GM23338 (cell line): ENCODE measurements around the gene PHOX2A. TPM values are rescaled to one million over a fixed set of nuclear protein-coding genes. Genes with fewer than 3 reads are reported as not detected.
A peak's percentile ranks its signal among the peaks of the same experiment; 100 is the strongest.

ENCODE experiments used
- ATAC-seq: fragments of 200-7000 bp; cut with Tn5 transposase; 3 replicates; pipeline ENCODE4 v1.9.1; 2020
- DNase-seq: peaks from one replicate; pipeline ENCODE4 v3.0.0-alpha.2; 2015; ENCODE audit warnings: low spot score
- H2AFZ ChIP-seq: fragments of 200-600 bp; sonication (generic); 2 replicates; pipeline ENCODE4 v1.8.0; 2016; ENCODE audit warnings: antibody characterized with exemption, mild to moderate bottlenecking, moderate library complexity
- H3F3A ChIP-seq: fragments of 200-600 bp; sonication (generic); replicated peaks from 2 replicates; pipeline ENCODE4 v1.8.0; 2017; ENCODE audit warnings: antibody characterized with exemption, mixed run types, low read depth
- H3K27ac ChIP-seq: fragments of 200-600 bp; sonication (generic); 2 replicates; pipeline ENCODE4 v1.6.1; 2016; ENCODE audit warnings: low read depth
- H3K27me3 ChIP-seq: fragments of 200-600 bp; sonication (generic); 2 replicates; pipeline ENCODE4 v1.8.0; 2016; ENCODE audit warnings: mild to moderate bottlenecking, mixed run types, moderate library complexity; ENCODE audit not compliant: insufficient read depth
- H3K36me3 ChIP-seq: fragments of 200-600 bp; sonication (generic); 2 replicates; pipeline ENCODE4 v1.8.0; 2016; ENCODE audit warnings: mild to moderate bottlenecking; ENCODE audit not compliant: insufficient read depth
- H3K4me1 ChIP-seq: fragments of 200-600 bp; sonication (generic); 2 replicates; pipeline ENCODE4 v1.8.0; 2016; ENCODE audit warnings: mild to moderate bottlenecking, moderate library complexity; ENCODE audit not compliant: insufficient read depth
- H3K4me2 ChIP-seq: fragments of 200-600 bp; sonication (generic); 2 replicates; pipeline ENCODE4 v1.7.1; 2017; ENCODE audit warnings: mixed run types
- H3K4me3 ChIP-seq: fragments of 200-600 bp; sonication (generic); 2 replicates; pipeline ENCODE4 v1.6.1; 2016; ENCODE audit warnings: mixed run types
- H3K79me2 ChIP-seq: fragments of 200-600 bp; sonication (generic); replicated peaks from 2 replicates; pipeline ENCODE4 v1.8.0; 2017; ENCODE audit warnings: mild to moderate bottlenecking; ENCODE audit not compliant: insufficient read depth
- H3K9me2 ChIP-seq: fragments of 200-600 bp; sonication (generic); 2 replicates; pipeline ENCODE4 v1.8.0; 2017; ENCODE audit not compliant: insufficient read depth
- H4K20me1 ChIP-seq: fragments of 200-600 bp; sonication (generic); replicated peaks from 2 replicates; pipeline ENCODE4 v1.8.0; 2017; ENCODE audit warnings: mild to moderate bottlenecking; ENCODE audit not compliant: insufficient read depth
- H3K27ac Mint-ChIP-seq: 2 replicates; pipeline ENCODE4 v1.8.0; 2020; ENCODE audit warnings: inconsistent platforms, mild to moderate bottlenecking, moderate library complexity, mixed read lengths
- H3K27me3 Mint-ChIP-seq: 3 replicates; pipeline ENCODE4 v1.8.0; 2022; ENCODE audit warnings: low read depth, mild to moderate bottlenecking, moderate library complexity, mixed read lengths, inconsistent platforms; ENCODE audit not compliant: insufficient read depth, poor library complexity
- H3K36me3 Mint-ChIP-seq: 3 replicates; pipeline ENCODE4 v1.8.0; 2021; ENCODE audit warnings: low read depth, mild to moderate bottlenecking, inconsistent platforms, moderate library complexity, mixed read lengths
- H3K4me1 Mint-ChIP-seq: 3 replicates; pipeline ENCODE4 v1.8.0; 2020; ENCODE audit warnings: mild to moderate bottlenecking, inconsistent platforms, mixed read lengths
- H3K4me3 Mint-ChIP-seq: 3 replicates; pipeline ENCODE4 v1.8.0; 2021; ENCODE audit warnings: moderate library complexity, mild to moderate bottlenecking, inconsistent platforms, mixed read lengths
- H3K9me3 Mint-ChIP-seq: 3 replicates; pipeline ENCODE4 v1.8.0; 2020; ENCODE audit warnings: moderate library complexity, mild to moderate bottlenecking, inconsistent platforms, mixed read lengths
- EZH2phosphoT487 ChIP-seq: fragments of 200-600 bp; sonication (generic); IDR thresholded peaks from one replicate; pipeline ENCODE4 v1.8.1; 2018; ENCODE audit warnings: antibody characterized with exemption; ENCODE audit not compliant: unreplicated experiment
- NANOG ChIP-seq: IDR thresholded peaks from 2 replicates; pipeline ENCODE4 v1.6.1; 2016; ENCODE audit warnings: antibody characterized with exemption, borderline replicate concordance
- polyA plus RNA-seq: library from polyadenylated mRNA; unstranded; fragments of >200 nt; fragmentation: Nextera tagmentation; extraction: Ambion mirVana; gene quantifications from 2 replicates; pipeline ENCODE4 v1.2.1, GENCODE V29; 2016
- total RNA-seq: library from RNA; depleted of rRNA; stranded (reverse); fragments of >200 nt; shearing (Covaris generic); gene quantifications from 2 replicates; pipeline ENCODE4 v1.2.3, GENCODE V29; 2014
- TF ChIP-seq, protein P1 (sequence below), 2 experiments: fragments of 200-600 bp in 1 of 2; sonication (generic) in 1 of 2; conservative IDR thresholded peaks; 2 replicates each; pipeline versions ENCODE4 v1.5.1 to v1.6.1; 2016 to 2017; ENCODE audit warnings: antibody characterized with exemption in 2 of 2, low read depth in 2 of 2, mild to moderate bottlenecking in 2 of 2, moderate library complexity in 1 of 2

Gene PHOX2A
- total and polyA plus RNA-seq, 2 experiments from 2014 or later: 0.31 TPM; not detected in 1

- H3K9me2 ChIP-seq: no peaks in the 10 kb centered on the region
- no peak overlapping the region for H3K27ac ChIP-seq
- peaks cover 1% of the 10 kb centered on the region for H4K20me1 ChIP-seq
- peaks cover 34% of the 10 kb centered on the region for H3K4me1 Mint-ChIP-seq
- H3K36me3 Mint-ChIP-seq: peaks cover 47% of the 10 kb centered on the region
- H3K27me3 ChIP-seq: peaks cover 41% of the 10 kb centered on the region
- peak overlapping the region; percentile 94 for H3K4me2 ChIP-seq
- peaks cover 4% of the 10 kb centered on the region; the same call in 2 of the 3 replicates for H3K9me3 Mint-ChIP-seq
- ATAC-seq (peak; percentile 0; the same call in 2 of the 3 replicates), DNase-seq (no peak)
- H3K4me1 ChIP-seq: peaks cover 22% of the 10 kb centered on the region
- H2AFZ ChIP-seq: no peak overlapping the region
- no peaks in the 10 kb centered on the region for H3F3A ChIP-seq
- no peaks in the 10 kb centered on the region for H3K79me2 ChIP-seq
- peak overlapping the region; percentile 39; the same call in 1 of the 2 replicates for H3K4me3 ChIP-seq
- peaks cover 45% of the 10 kb centered on the region for H3K27me3 Mint-ChIP-seq
- TF ChIP-seq EZH2phosphoT487: no peak
- TF ChIP-seq, protein P1, sequence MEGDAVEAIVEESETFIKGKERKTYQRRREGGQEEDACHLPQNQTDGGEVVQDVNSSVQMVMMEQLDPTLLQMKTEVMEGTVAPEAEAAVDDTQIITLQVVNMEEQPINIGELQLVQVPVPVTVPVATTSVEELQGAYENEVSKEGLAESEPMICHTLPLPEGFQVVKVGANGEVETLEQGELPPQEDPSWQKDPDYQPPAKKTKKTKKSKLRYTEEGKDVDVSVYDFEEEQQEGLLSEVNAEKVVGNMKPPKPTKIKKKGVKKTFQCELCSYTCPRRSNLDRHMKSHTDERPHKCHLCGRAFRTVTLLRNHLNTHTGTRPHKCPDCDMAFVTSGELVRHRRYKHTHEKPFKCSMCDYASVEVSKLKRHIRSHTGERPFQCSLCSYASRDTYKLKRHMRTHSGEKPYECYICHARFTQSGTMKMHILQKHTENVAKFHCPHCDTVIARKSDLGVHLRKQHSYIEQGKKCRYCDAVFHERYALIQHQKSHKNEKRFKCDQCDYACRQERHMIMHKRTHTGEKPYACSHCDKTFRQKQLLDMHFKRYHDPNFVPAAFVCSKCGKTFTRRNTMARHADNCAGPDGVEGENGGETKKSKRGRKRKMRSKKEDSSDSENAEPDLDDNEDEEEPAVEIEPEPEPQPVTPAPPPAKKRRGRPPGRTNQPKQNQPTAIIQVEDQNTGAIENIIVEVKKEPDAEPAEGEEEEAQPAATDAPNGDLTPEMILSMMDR (conservative IDR thresholded peaks at IDR 0.05; ENCODE audit: low read depth in 2 of 2): peak in 1 of 2 experiments; percentile 14; a peak in 1 of 4 replicates
- H3K27ac Mint-ChIP-seq: no peak overlapping the region
- no peaks in the 10 kb centered on the region for H3K36me3 ChIP-seq
- H3K4me3 Mint-ChIP-seq: no peak overlapping the region
Observed at GRCh38 chr11:72237112-72237931, 6.7 kb downstream of the PHOX2A start.

DNA sequence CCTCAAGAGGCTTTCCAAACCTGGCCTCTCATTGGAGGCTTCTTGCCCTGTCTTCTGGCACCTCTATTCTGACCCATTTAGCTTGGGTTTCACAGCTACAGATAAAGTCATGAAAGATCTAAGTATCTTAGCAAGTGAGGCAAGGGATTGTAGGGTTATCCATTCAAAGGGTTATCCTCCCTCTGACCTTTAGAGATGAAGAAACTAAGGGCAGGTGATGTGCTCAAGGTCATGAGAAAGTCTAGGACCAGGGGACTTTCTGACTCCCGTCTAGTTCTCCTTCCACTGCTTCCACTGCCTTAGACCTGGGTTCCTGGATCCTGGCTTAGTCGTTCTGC is 7.2 kb downstream of the PHOX2A start:
- Histone ChIP-seq H3K4me3 (no peak overlapping the region), H4K20me1 (no peaks in the 10 kb centered on the region; the same call in 1 of the 2 replicates), H3K36me3 (no peaks in the 10 kb centered on the region; the same call in 1 of the 2 replicates), H3K79me2 (no peaks in the 10 kb centered on the region), H3K27me3 (peaks cover 35% of the 10 kb centered on the region), H3K4me2 (no peak overlapping the region), H2AFZ (no peak overlapping the region), H3K27ac (no peak overlapping the region), H3F3A (no peaks in the 10 kb centered on the region), H3K9me2 (no peaks in the 10 kb centered on the region), H3K4me1 (peaks cover 22% of the 10 kb centered on the region)
- Mint-ChIP-seq H3K9me3 (no peaks in the 10 kb centered on the region; the same call in 2 of the 3 replicates), H3K36me3 (peaks cover 51% of the 10 kb centered on the region), H3K27me3 (peaks cover 41% of the 10 kb centered on the region), H3K4me1 (peaks cover 30% of the 10 kb centered on the region), H3K4me3 (no peak overlapping the region), H3K27ac (no peak overlapping the region)
- DNase-seq (no peak), ATAC-seq (no peak)
- TF ChIP-seq, protein P1 (conservative IDR thresholded peaks at IDR 0.05; ENCODE audit: low read depth in 2 of 2): no peak
- TF ChIP-seq NANOG (no peak), EZH2phosphoT487 (no peak)
